GM12878 (cell line): ENCODE measurements around the gene IL1RAPL1. TPM values are rescaled to one million over a fixed set of nuclear protein-coding genes. Genes with fewer than 3 reads are reported as not detected.

ENCODE experiments used
- ATAC-seq: fragments of 200-7000 bp; cut with Tn5 transposase; 3 replicates; pipeline ENCODE4 v1.9.1; 2020; ENCODE audit warnings: mild to moderate bottlenecking, moderate library complexity
- BruUV-seq: library from RNA; stranded (reverse); fragments of 400-500 nt; replicated peaks from 2 replicates; lab custom pipeline; 2021; lab: Mats Ljungman, UMichigan
- CTCF ChIA-PET: fragments of 300-600 bp; sonication (Branson Sonifier 250); formaldehyde crosslinking; extraction: SDS; loops from one replicate; lab custom pipeline; 2021; ENCODE audit warnings: inconsistent platforms; lab: Yijun Ruan, JAX
- POLR2A ChIA-PET: fragments of 350-600 bp; formaldehyde crosslinking; extraction: SDS; loops from one replicate; lab custom pipeline; 2021; ENCODE audit warnings: inconsistent platforms; lab: Charles Lee
- RAD21 ChIA-PET: fragments of 300-600 bp; sonication (Branson Sonifier 250); formaldehyde crosslinking; loops from one replicate; lab custom pipeline; 2023; ENCODE audit warnings: antibody characterized with exemption; ENCODE audit not compliant: unreplicated experiment; lab: Charles Lee
- SMC1A ChIA-PET: fragments of 300-600 bp; sonication (Branson Sonifier 250); formaldehyde crosslinking; loops from one replicate; lab custom pipeline; 2023; ENCODE audit not compliant: unreplicated experiment, uncharacterized antibody; lab: Charles Lee
- DNase-seq: peaks from one replicate; pipeline ENCODE4 v3.0.0-alpha.2; 2011; ENCODE audit warnings: low read depth, low spot score
- FAIRE-seq: peaks from 3 replicates; lab custom pipeline; 2011; peaks lifted over from hg19 to GRCh38; lab: Jason Lieb, UNC
- H2AFZ ChIP-seq: 2 replicates; pipeline ENCODE4 v1.6.0; 2011; ENCODE audit warnings: low read depth, low read length, control low read depth; ENCODE audit not compliant: control insufficient read depth
- H3K27ac ChIP-seq: 2 replicates; pipeline ENCODE4 v1.5.1; 2011; ENCODE audit warnings: control low read depth; ENCODE audit not compliant: control insufficient read depth, insufficient read depth
- H3K27me3 ChIP-seq, 2 experiments: replicated peaks in 1 of 2; 2 replicates each; pipeline versions ENCODE4 v1.6.0 to v1.6.1; 2011; ENCODE audit warnings: low read length in 1 of 2; ENCODE audit not compliant: control insufficient read depth in 2 of 2, insufficient read depth in 2 of 2
- H3K36me3 ChIP-seq, 2 experiments: 2 replicates each; pipeline ENCODE4 v1.5.1; 2011; ENCODE audit warnings: low read length in 1 of 2; ENCODE audit not compliant: control insufficient read depth in 2 of 2, insufficient read depth in 2 of 2
- H3K4me1 ChIP-seq: 2 replicates; pipeline ENCODE4 v1.6.1; 2011; ENCODE audit warnings: mild to moderate bottlenecking, low read length, moderate library complexity, mixed read lengths; ENCODE audit not compliant: control insufficient read depth, insufficient read depth
- H3K4me2 ChIP-seq: 2 replicates; pipeline ENCODE4 v1.6.0; 2011; ENCODE audit warnings: control low read depth; ENCODE audit not compliant: control insufficient read depth, insufficient read depth
- H3K4me3 ChIP-seq: fragments of 200-600 bp; sonication (generic); 2 replicates; pipeline ENCODE4 v1.5.1; 2016
- H3K79me2 ChIP-seq: 2 replicates; pipeline ENCODE4 v1.6.0; 2011; ENCODE audit warnings: low read length; ENCODE audit not compliant: control insufficient read depth, insufficient read depth
- H3K9ac ChIP-seq: 2 replicates; pipeline ENCODE4 v1.8.0; 2011; ENCODE audit warnings: low read length, control low read depth, mixed read lengths; ENCODE audit not compliant: control insufficient read depth, insufficient read depth
- H3K9me3 ChIP-seq: replicated peaks from 3 replicates; pipeline ENCODE4 v1.5.1; 2011; ENCODE audit warnings: mild to moderate bottlenecking, low read length; ENCODE audit not compliant: control insufficient read depth, insufficient read depth
- H4K20me1 ChIP-seq: 2 replicates; pipeline ENCODE4 v1.6.0; 2011; ENCODE audit not compliant: control insufficient read depth, insufficient read depth
- CHD2 ChIP-seq: IDR thresholded peaks from 2 replicates; pipeline ENCODE4 v1.6.1; 2011; ENCODE audit warnings: low read depth, low read length, improper control_type of control experiment, borderline replicate concordance
- E2F8 ChIP-seq: fragments of 450-650 bp; IDR thresholded peaks from 2 replicates; pipeline ENCODE4 v1.6.1; 2018; ENCODE audit warnings: mild to moderate bottlenecking, low read depth, moderate library complexity; ENCODE audit not compliant: partially characterized antibody
- ESRRA ChIP-seq: IDR thresholded peaks from 2 replicates; pipeline ENCODE4 v1.6.1; 2012; ENCODE audit warnings: mild to moderate bottlenecking, low read length, improper control_type of control experiment
- HDAC2 ChIP-seq: fragments of 200-600 bp; sonication (generic); IDR thresholded peaks from 2 replicates; pipeline ENCODE4 v1.6.1; 2017
- KLF5 ChIP-seq: fragments of 450-650 bp; IDR thresholded peaks from 2 replicates; pipeline ENCODE4 v1.6.1; 2014; ENCODE audit warnings: mild to moderate bottlenecking; ENCODE audit not compliant: partially characterized antibody
- MEF2A ChIP-seq: IDR thresholded peaks from 2 replicates; pipeline ENCODE4 v1.6.1; 2011; ENCODE audit warnings: low read depth, mild to moderate bottlenecking, low read length, moderate library complexity; ENCODE audit not compliant: insufficient read depth
- POLR2AphosphoS2 ChIP-seq: IDR thresholded peaks from 2 replicates; pipeline ENCODE4 v1.6.1; 2011; ENCODE audit warnings: low read depth, mild to moderate bottlenecking, low read length, improper control_type of control experiment, moderate library complexity
- SMAD1 ChIP-seq: fragments of 450-650 bp; IDR thresholded peaks from 2 replicates; pipeline ENCODE4 v1.6.1; 2018; ENCODE audit warnings: mild to moderate bottlenecking, low read depth; ENCODE audit not compliant: partially characterized antibody
- ZBTB4 ChIP-seq: fragments of 450-650 bp; formaldehyde crosslinking; IDR thresholded peaks from 2 replicates; pipeline ENCODE4 v1.4.0; 2022; ENCODE audit warnings: mild to moderate bottlenecking, moderate library complexity
- ZNF207 ChIP-seq: fragments of 450-650 bp; IDR thresholded peaks from 2 replicates; pipeline ENCODE4 v1.6.1; 2014; ENCODE audit warnings: antibody characterized with exemption, mild to moderate bottlenecking, borderline replicate concordance
- ZNF274 ChIP-seq: IDR thresholded peaks from one replicate; pipeline ENCODE4 v1.8.0; 2011; ENCODE audit not compliant: insufficient read length, insufficient read depth
- ZNF687 ChIP-seq: fragments of 450-650 bp; IDR thresholded peaks from 2 replicates; pipeline ENCODE4 v1.6.1; 2017; ENCODE audit warnings: mild to moderate bottlenecking, moderate library complexity
- in situ Hi-C: fragments of 300-500 bp; cut with MboI; formaldehyde crosslinking; loops from 9 replicates; pipeline ENCODE4 v1.14.3; 2018; ENCODE audit warnings: mixed read lengths
- intact Hi-C: fragments of 100-400 bp; cut with micrococcal nuclease; formaldehyde crosslinking; loops from one replicate; pipeline ENCODE4 v1.14.2; 2022; ENCODE audit not compliant: unreplicated experiment
- polyA plus RNA-seq, 11 experiments: library from polyadenylated mRNA; depleted of rRNA in 4 of 11; unstranded in 6 of 11; stranded (reverse) in 5 of 11; fragments of >200 nt; fragmentation: Nextera tagmentation in 4 of 11; fragmentation: Illumina TruSeq in 1 of 11; extraction: Ambion mirVana in 4 of 11; extraction: Trizol in 1 of 11; gene quantifications; 1 replicate in 1 of 11; 2 replicates in 10 of 11; pipeline versions ENCODE4 v1.2.1 to v1.2.3, GENCODE V29; 2011 to 2016; ENCODE audit warnings: inconsistent platforms in 2 of 11, missing spikeins in 2 of 11, low read depth in 1 of 11
- total RNA-seq, 4 experiments: library from RNA; depleted of rRNA in 3 of 4; stranded (reverse); fragments of >200 nt in 3 of 4; fragmentation: Illumina TruSeq in 1 of 4; extraction: Trizol in 1 of 4; gene quantifications; 2 replicates each; pipeline versions ENCODE4 v1.2.1 to v1.2.3, GENCODE V29; 2013 to 2021
- TF ChIP-seq, protein P1 (sequence below): fragments of 450-650 bp; IDR thresholded peaks from 2 replicates; pipeline ENCODE4 v1.6.1; 2017; ENCODE audit warnings: mild to moderate bottlenecking, low read depth, inconsistent platforms; ENCODE audit not compliant: poor library complexity, severe bottlenecking

The IL1RAPL1 gene
- total and polyA plus RNA-seq, 10 of the 15 experiments (the other 5 are each of a cell fraction or from before 2014, with no cell fraction given): not detected

DNA sequence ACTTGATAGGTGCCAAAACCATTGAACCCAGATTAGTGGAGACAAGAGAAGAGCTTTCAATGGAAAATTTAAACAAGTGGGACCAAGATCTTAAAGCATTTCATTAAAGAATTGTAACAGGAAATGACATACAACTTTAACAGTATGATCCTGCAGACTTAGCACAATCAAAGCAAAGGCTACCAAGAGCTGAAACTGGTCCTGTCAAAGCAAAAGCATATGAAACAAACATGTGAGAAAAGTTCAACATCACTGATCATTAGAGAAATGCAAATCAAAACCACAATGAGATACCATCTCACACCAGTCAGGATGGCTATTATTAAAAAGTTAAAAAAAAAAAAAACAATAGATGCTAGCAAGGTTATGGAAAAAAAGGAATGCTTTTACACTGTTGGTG, 425.6 kb downstream of the IL1RAPL1 start:
- in situ Hi-C loops: no loop called here
- Histone ChIP-seq H4K20me1 (no peaks in the 10 kb centered on the region), H3K9ac (no peak overlapping the region), H3K4me2 (no peak overlapping the region), H3K9me3 (no peaks in the 10 kb centered on the region), H3K27ac (no peak overlapping the region), H3K4me3 (no peak overlapping the region), H2AFZ (no peak overlapping the region), H3K4me1 (no peaks in the 10 kb centered on the region), H3K36me3 (no peaks in the 10 kb centered on the region), H3K79me2 (no peaks in the 10 kb centered on the region), H3K27me3 (no peaks in the 10 kb centered on the region)
- RAD21 ChIA-PET: no interaction called here
- 0 out of 3 replicates have a peak, but pooled peaks have one; percentile 18 for ATAC-seq
- no peak for DNase-seq
- CTCF ChIA-PET: no interaction called here
- intact Hi-C loops: no loop called here
- peak; percentile 23 for FAIRE-seq
- BruUV-seq: no TSS peak
- POLR2A ChIA-PET: no interaction called here
- SMC1A ChIA-PET: no interaction called here
- TF ChIP-seq CHD2 (no peak), ZNF687 (no peak), KLF5 (no peak), POLR2AphosphoS2 (no peak), ESRRA (no peak), ZBTB4 (no peak), ZNF207 (no peak), HDAC2 (no peak), MEF2A (no peak), SMAD1 (no peak), ZNF274 (no peak), E2F8 (no peak)
- TF ChIP-seq, protein P1, sequence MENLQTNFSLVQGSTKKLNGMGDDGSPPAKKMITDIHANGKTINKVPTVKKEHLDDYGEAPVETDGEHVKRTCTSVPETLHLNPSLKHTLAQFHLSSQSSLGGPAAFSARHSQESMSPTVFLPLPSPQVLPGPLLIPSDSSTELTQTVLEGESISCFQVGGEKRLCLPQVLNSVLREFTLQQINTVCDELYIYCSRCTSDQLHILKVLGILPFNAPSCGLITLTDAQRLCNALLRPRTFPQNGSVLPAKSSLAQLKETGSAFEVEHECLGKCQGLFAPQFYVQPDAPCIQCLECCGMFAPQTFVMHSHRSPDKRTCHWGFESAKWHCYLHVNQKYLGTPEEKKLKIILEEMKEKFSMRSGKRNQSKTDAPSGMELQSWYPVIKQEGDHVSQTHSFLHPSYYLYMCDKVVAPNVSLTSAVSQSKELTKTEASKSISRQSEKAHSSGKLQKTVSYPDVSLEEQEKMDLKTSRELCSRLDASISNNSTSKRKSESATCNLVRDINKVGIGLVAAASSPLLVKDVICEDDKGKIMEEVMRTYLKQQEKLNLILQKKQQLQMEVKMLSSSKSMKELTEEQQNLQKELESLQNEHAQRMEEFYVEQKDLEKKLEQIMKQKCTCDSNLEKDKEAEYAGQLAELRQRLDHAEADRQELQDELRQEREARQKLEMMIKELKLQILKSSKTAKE: no peak
